NK-92 (cell line): ENCODE data around the gene BRF1.
"Not testable (repeated sequence)": the region's sequence is repeated elsewhere in the genome, so short reads cannot be mapped to it uniquely, and the experiment has no call there.

ENCODE experiments used
- DNase-seq: peaks from one replicate; lab custom pipeline; 2025; ENCODE audit not compliant: unreplicated experiment; lab: John Stamatoyannopoulos, UW

BRF1 gene

DNA sequence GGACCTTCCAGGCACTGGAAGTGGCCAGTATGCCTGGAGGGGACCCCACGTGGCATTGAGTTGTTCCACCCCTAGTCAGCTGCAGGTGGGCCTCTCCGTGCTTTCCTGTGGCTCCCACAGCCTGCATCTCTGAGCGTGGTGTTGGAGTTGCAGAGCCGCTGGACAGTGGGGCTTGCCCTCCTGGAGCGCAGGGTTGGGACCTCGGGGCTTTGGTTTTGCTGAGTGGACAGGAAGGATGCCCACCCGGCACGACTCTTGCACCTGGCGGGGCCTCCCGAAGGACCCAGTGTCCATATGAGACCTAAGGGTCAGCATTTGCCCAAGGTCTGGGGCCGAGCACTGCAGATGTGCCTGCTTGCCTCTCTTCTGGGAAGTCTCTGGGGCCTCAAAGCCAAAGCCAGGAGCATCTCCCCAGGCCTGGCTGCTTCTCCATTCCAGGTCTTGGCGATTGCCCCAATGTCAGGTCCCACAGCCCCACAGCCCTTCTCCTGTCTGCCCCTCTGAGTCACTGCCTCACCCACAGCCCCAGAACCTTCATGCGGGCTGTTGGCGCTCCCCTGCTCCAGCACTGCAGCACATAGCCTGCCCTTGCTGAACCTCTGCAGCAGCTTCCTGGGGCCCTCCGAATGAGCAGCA, 15.3 kb upstream of the BRF1 start:
- DNase-seq, result no peak

GRCh38 chr14:105315211-105315721, 14.5 kb upstream of the BRF1 start:
- no peak for DNase-seq

- no peak for DNase-seq
Observed at GRCh38 chr14:105314287-105315200, 13.7 kb upstream of the BRF1 start, which contains the start of gene PACS2. PACS2 (plus strand) TSS chr14:105314748; CDS start chr14:105314919, 171 bp downstream.

DNA sequence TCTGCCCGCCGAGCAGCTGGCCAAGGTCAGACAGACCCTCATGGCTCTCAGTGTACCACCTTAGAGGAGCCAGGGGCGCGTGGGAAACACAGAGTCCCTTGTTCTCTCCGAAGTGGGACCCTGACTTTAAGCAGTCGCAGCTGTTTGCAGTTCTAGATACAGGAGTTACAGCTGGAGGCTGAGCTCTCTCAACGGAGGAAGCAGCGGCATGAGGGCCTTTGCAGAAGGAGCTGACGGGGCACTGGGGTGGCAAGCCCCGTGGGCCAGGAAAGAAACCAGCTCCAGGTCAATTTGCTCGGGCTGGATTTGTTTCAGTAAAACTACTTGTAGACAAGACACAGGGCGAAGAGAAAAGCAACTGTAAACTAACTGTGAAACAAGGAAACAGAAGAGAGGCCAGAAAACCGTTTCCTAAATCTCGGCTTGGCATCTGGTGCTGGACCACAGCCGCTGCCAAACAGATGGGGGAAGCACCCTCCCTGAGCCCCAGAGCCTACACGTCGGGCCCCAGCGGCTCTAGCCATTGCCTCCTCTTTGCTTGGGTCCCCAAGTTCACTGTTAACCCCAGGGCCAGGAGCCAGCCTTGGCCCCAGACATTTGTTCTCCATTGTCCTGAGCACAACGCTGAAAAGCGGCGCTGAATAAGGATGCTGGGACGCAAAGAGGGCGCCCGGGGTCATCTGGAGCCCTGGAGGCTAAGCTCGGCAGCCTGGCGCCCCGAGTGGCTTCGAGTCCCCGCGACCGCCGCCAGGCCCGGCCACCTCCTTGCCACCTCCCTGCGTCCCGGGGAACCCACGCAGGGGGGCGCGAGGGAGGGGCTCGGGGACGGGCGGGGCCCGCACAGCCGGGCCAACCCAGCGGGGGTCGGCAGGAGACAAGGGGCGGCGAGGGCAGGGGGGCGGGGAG, 12.8 kb upstream of the BRF1 start:
- DNase-seq, result no peak

GRCh38 chr14:105312973-105313372, 12.2 kb upstream of the BRF1 start:
- no peak for DNase-seq

GRCh38 chr14:105311838-105312237, 11.0 kb upstream of the BRF1 start:
- DNase-seq, result no peak

- DNase-seq, result no peak
Observed at GRCh38 chr14:105309371-105309770, 8.6 kb upstream of the BRF1 start.

- no peak for DNase-seq
Observed at GRCh38 chr14:105307052-105307727, 6.4 kb upstream of the BRF1 start.

GRCh38 chr14:105305791-105306190, 5.0 kb upstream of the BRF1 start:
- no peak for DNase-seq

- DNase-seq, result no peak
Observed at GRCh38 chr14:105305345-105305744, 4.5 kb upstream of the BRF1 start.

GRCh38 chr14:105304565-105304964, 3.8 kb upstream of the BRF1 start:
- DNase-seq, result no peak

GRCh38 chr14:105303949-105304348, 3.1 kb upstream of the BRF1 start:
- no peak for DNase-seq

DNA sequence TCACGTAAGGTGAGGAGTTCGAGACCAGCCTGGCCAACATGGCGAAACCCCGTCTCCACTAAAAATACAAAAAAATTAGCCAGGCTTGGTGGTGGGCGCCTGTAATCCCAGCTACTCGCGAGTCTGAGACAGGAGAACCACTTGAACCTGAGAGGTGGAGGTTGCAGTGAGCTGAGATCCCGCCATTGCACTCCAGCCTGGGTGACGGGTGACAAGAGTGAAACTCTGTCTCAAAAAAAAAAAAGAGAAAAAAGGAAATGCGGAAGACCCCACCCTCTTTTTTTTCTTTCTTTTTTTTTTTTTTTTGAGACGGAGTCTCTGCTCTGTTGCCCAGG, 1.1 kb upstream of the BRF1 start:
- DNase-seq, result not testable (repeated sequence)

DNA sequence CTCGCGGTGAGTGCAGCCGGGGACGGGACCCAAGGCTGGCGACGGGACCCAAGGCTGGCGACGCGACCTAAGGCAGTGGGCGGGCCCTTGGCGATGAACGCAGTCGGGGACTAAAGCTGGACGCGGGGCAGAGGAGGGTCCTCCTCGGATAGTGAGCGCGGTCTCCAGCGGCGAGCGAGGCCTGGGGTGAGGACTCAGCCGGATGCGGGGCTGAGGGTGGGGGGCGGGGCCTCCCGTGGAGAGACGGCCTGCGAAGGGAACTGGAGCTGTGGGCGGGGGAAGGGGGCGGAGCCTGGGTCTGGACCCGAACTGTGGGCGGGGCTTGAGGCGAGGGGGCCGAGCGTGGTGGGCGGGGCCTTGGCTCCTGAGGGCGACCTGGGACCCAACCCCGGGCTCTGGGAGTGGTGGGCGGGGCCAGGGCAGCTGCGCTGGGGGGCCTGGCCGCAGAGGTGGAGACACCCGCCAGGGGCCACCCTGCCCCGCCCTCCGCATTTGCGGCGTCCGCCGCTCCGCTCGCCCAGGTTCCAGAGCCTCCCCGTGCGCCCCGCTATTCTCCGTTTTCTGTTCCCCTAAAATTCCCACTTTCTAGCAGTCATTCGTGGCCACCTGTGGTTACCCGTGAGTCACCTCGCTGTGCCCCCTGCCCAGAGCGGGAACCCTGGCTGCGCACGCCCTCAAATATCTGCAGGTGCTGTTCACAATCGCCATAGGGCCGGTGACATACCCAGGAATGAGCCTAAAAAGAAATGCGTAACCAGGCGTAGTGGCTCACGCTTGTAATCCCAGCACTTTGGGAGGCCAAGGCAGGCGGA, 508 bp upstream of the BRF1 start:
- peak; percentile 72 for DNase-seq

DNA sequence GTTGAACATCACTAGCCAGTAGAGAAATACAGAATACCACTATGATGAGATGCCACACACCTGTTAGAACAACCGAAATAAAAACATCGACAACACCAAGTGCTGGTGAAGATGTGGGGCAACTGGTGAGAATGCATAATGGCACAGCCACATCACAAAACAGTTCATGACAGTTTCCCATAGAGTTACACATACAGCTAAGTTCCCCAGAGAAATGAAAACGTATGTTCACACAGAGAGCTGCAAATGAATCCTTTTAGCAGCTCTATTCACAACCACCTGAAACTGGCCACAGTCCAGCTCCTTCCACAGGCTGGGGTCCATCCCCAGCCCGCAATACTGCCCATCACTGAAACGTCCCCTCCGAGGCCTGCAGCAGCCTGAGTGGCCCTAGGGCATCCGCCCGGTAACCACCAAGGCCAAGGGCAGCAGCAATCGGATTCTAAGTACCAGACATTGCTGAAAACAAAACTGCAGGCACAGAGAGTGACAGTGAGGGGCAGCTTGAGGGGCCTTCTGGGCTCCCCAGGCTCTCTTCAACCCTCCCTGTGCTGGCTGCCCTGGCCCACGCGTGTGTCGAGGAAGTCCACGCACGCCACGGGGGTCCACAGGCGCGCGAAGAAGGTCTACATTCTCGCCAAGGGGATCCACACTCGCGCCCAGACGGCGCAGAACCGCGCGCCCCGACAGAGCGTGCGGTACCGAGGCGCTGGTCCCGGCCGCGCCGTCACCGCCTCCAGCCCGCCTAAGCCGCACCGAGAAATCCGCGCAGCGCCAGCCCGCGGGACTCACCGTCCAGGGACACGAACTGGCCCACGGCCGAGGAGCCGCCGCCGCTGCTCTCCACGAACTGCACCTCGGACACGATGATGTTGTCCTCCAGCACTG, 903 bp downstream of the BRF1 start:
- DNase-seq, result no peak

- DNase-seq, result not testable (repeated sequence)
Observed at GRCh38 chr14:105297311-105297710, 3.5 kb downstream of the BRF1 start.

GRCh38 chr14:105294142-105294597, 6.6 kb downstream of the BRF1 start:
- no peak for DNase-seq

DNA sequence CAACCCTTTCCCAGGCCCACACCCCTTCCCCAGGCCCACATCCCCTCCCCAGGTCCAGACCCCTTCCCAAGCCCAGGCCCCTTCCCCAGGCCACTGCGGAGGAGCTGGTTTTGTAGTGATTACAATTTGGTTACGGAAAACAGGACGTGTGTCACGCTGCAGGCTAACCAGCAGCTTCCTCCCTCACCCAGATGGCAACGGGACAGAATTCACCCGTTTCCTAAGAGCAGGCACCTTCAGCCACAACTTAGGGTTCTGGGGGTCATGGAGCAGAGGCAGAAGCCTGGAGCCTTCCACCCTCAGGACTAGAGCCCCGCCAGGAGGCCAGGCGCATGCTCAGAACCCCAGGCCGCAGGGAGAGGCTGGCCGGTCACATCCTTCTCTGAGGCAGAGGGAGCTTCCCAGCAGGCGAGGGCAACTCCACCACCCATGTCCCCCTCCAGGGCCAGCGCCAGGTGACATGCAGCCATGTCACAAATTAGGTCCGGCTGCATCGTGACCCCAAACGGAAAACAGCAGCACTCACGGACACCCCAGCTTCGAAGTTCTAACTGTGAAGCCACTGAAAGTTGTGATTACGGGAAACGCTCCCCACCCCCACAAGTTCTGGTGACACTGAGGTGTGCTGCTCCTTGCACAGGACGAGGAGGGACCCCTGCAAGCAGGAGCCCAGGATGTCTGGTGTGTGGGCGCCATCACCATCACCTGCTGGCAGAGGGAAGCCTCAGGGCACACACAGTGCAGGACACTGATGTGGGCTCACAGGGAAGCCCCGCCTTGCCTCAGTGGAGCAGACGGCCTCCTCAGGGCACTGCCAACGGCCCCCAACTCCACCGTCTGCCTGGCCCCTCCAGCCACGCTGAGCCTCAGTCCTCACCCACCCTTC, 7.7 kb downstream of the BRF1 start:
- DNase-seq, result no peak
